GM12878 (cell line): ENCODE measurements around the gene BBS9. TPM values are rescaled to one million over a fixed set of nuclear protein-coding genes. Genes with fewer than 3 reads are reported as not detected.

Experiments used
- ATAC-seq: fragments of 200-7000 bp; cut with Tn5 transposase; 3 replicates; pipeline ENCODE4 v1.9.1; 2020; ENCODE audit warnings: mild to moderate bottlenecking, moderate library complexity
- BruUV-seq: library from RNA; stranded (reverse); fragments of 400-500 nt; replicated peaks from 2 replicates; lab custom pipeline; 2021; lab: Mats Ljungman, UMichigan
- CTCF ChIA-PET: fragments of 300-600 bp; sonication (Branson Sonifier 250); formaldehyde crosslinking; extraction: SDS; loops from one replicate; lab custom pipeline; 2021; ENCODE audit warnings: inconsistent platforms; lab: Yijun Ruan, JAX
- POLR2A ChIA-PET: fragments of 350-600 bp; formaldehyde crosslinking; extraction: SDS; loops from one replicate; lab custom pipeline; 2021; ENCODE audit warnings: inconsistent platforms; lab: Charles Lee
- RAD21 ChIA-PET: fragments of 300-600 bp; sonication (Branson Sonifier 250); formaldehyde crosslinking; loops from one replicate; lab custom pipeline; 2023; ENCODE audit warnings: antibody characterized with exemption; ENCODE audit not compliant: unreplicated experiment; lab: Charles Lee
- SMC1A ChIA-PET: fragments of 300-600 bp; sonication (Branson Sonifier 250); formaldehyde crosslinking; loops from one replicate; lab custom pipeline; 2023; ENCODE audit not compliant: unreplicated experiment, uncharacterized antibody; lab: Charles Lee
- DNase-seq: peaks from one replicate; pipeline ENCODE4 v3.0.0-alpha.2; 2011; ENCODE audit warnings: low read depth, low spot score
- FAIRE-seq: peaks from 3 replicates; lab custom pipeline; 2011; peaks lifted over from hg19 to GRCh38; lab: Jason Lieb, UNC
- H2AFZ ChIP-seq: 2 replicates; pipeline ENCODE4 v1.6.0; 2011; ENCODE audit warnings: low read depth, low read length, control low read depth; ENCODE audit not compliant: control insufficient read depth
- H3K27ac ChIP-seq: 2 replicates; pipeline ENCODE4 v1.5.1; 2011; ENCODE audit warnings: control low read depth; ENCODE audit not compliant: control insufficient read depth, insufficient read depth
- H3K27me3 ChIP-seq, 2 experiments: replicated peaks in 1 of 2; 2 replicates each; pipeline versions ENCODE4 v1.6.0 to v1.6.1; 2011; ENCODE audit warnings: low read length in 1 of 2; ENCODE audit not compliant: control insufficient read depth in 2 of 2, insufficient read depth in 2 of 2
- H3K36me3 ChIP-seq, 2 experiments: 2 replicates each; pipeline ENCODE4 v1.5.1; 2011; ENCODE audit warnings: low read length in 1 of 2; ENCODE audit not compliant: control insufficient read depth in 2 of 2, insufficient read depth in 2 of 2
- H3K4me1 ChIP-seq: 2 replicates; pipeline ENCODE4 v1.6.1; 2011; ENCODE audit warnings: mild to moderate bottlenecking, low read length, moderate library complexity, mixed read lengths; ENCODE audit not compliant: control insufficient read depth, insufficient read depth
- H3K4me2 ChIP-seq: 2 replicates; pipeline ENCODE4 v1.6.0; 2011; ENCODE audit warnings: control low read depth; ENCODE audit not compliant: control insufficient read depth, insufficient read depth
- H3K4me3 ChIP-seq: fragments of 200-600 bp; sonication (generic); 2 replicates; pipeline ENCODE4 v1.5.1; 2016
- H3K79me2 ChIP-seq: 2 replicates; pipeline ENCODE4 v1.6.0; 2011; ENCODE audit warnings: low read length; ENCODE audit not compliant: control insufficient read depth, insufficient read depth
- H3K9ac ChIP-seq: 2 replicates; pipeline ENCODE4 v1.8.0; 2011; ENCODE audit warnings: low read length, control low read depth, mixed read lengths; ENCODE audit not compliant: control insufficient read depth, insufficient read depth
- H3K9me3 ChIP-seq: replicated peaks from 3 replicates; pipeline ENCODE4 v1.5.1; 2011; ENCODE audit warnings: mild to moderate bottlenecking, low read length; ENCODE audit not compliant: control insufficient read depth, insufficient read depth
- H4K20me1 ChIP-seq: 2 replicates; pipeline ENCODE4 v1.6.0; 2011; ENCODE audit not compliant: control insufficient read depth, insufficient read depth
- ATF3 ChIP-seq: IDR thresholded peaks from 2 replicates; pipeline ENCODE4 v1.6.1; 2011; ENCODE audit warnings: low read depth, mild to moderate bottlenecking, low read length, moderate library complexity, borderline replicate concordance; ENCODE audit errors: extremely low read depth
- BACH1 ChIP-seq: fragments of 450-650 bp; IDR thresholded peaks from 2 replicates; pipeline ENCODE4 v1.6.1; 2017; ENCODE audit warnings: mild to moderate bottlenecking, borderline replicate concordance
- CBFB ChIP-seq: IDR thresholded peaks from 2 replicates; pipeline ENCODE4 v1.6.1; 2016; ENCODE audit warnings: antibody characterized with exemption, low read depth
- EZH2 ChIP-seq: IDR thresholded peaks from 2 replicates; pipeline ENCODE4 v1.6.1; 2012; ENCODE audit warnings: low read depth, mild to moderate bottlenecking, control low read depth, inconsistent platforms, low read length, borderline replicate concordance; ENCODE audit not compliant: control insufficient read depth
- HDGF ChIP-seq: fragments of 450-650 bp; IDR thresholded peaks from 2 replicates; pipeline ENCODE4 v1.6.1; 2016; ENCODE audit warnings: antibody characterized with exemption
- LARP7 ChIP-seq: fragments of 450-650 bp; IDR thresholded peaks from 2 replicates; pipeline ENCODE4 v1.6.1; 2017; ENCODE audit warnings: mild to moderate bottlenecking
- NRF1 ChIP-seq: conservative IDR thresholded peaks from 2 replicates; pipeline ENCODE4 v1.6.1; 2011; ENCODE audit warnings: mild to moderate bottlenecking, low read depth, low read length, improper control_type of control experiment
- PAX5 ChIP-seq: IDR thresholded peaks from 2 replicates; pipeline ENCODE4 v1.6.1; 2011; ENCODE audit warnings: low read depth, low read length, borderline replicate concordance
- POU2F2 ChIP-seq: IDR thresholded peaks from 3 replicates; pipeline ENCODE4 v1.6.1; 2011; ENCODE audit warnings: low read depth, mild to moderate bottlenecking, low read length, borderline replicate concordance
- RELA ChIP-seq: fragments of 450-650 bp; IDR thresholded peaks from 2 replicates; pipeline ENCODE4 v1.8.0; 2014; ENCODE audit warnings: borderline replicate concordance; ENCODE audit not compliant: partially characterized antibody
- SREBF1 ChIP-seq: IDR thresholded peaks from 2 replicates; pipeline ENCODE4 v1.6.1; 2012; ENCODE audit warnings: mild to moderate bottlenecking, low read length
- ZBTB4 ChIP-seq: fragments of 450-650 bp; formaldehyde crosslinking; IDR thresholded peaks from 2 replicates; pipeline ENCODE4 v1.4.0; 2022; ENCODE audit warnings: mild to moderate bottlenecking, moderate library complexity
- ZNF592 ChIP-seq: fragments of 450-650 bp; IDR thresholded peaks from 2 replicates; pipeline ENCODE4 v1.6.1; 2017; ENCODE audit warnings: mild to moderate bottlenecking, moderate library complexity
- WGBS: methylation state at CpG from one replicate; pipeline ENCODE4 v1.1.6; 2016; ENCODE audit warnings: low lambda C conversion rate; ENCODE audit not compliant: insufficient replicate concordance, insufficient coverage; ENCODE audit errors: missing lambda C conversion rate; 5-methylcytosine and 5-hydroxymethylcytosine counted together
- in situ Hi-C: fragments of 300-500 bp; cut with MboI; formaldehyde crosslinking; loops from 9 replicates; pipeline ENCODE4 v1.14.3; 2018; ENCODE audit warnings: mixed read lengths
- intact Hi-C: fragments of 100-400 bp; cut with micrococcal nuclease; formaldehyde crosslinking; loops from one replicate; pipeline ENCODE4 v1.14.2; 2022; ENCODE audit not compliant: unreplicated experiment
- polyA plus RNA-seq, 11 experiments: library from polyadenylated mRNA; depleted of rRNA in 4 of 11; unstranded in 6 of 11; stranded (reverse) in 5 of 11; fragments of >200 nt; fragmentation: Nextera tagmentation in 4 of 11; fragmentation: Illumina TruSeq in 1 of 11; extraction: Ambion mirVana in 4 of 11; extraction: Trizol in 1 of 11; gene quantifications; 1 replicate in 1 of 11; 2 replicates in 10 of 11; pipeline versions ENCODE4 v1.2.1 to v1.2.3, GENCODE V29; 2011 to 2016; ENCODE audit warnings: inconsistent platforms in 2 of 11, missing spikeins in 2 of 11, low read depth in 1 of 11
- total RNA-seq, 4 experiments: library from RNA; depleted of rRNA in 3 of 4; stranded (reverse); fragments of >200 nt in 3 of 4; fragmentation: Illumina TruSeq in 1 of 4; extraction: Trizol in 1 of 4; gene quantifications; 2 replicates each; pipeline versions ENCODE4 v1.2.1 to v1.2.3, GENCODE V29; 2013 to 2021

The BBS9 gene
- total and polyA plus RNA-seq, 10 of the 15 experiments (the other 5 are each of a cell fraction or from before 2014, with no cell fraction given) = 1.2 to 5.6 (median 2.3) TPM

GRCh38 chr7:33152087-33152486 lies 22.7 kb downstream of the BBS9 start:
- no peak for FAIRE-seq
- Histone ChIP-seq H3K79me2 (no peaks in the 10 kb centered on the region), H3K4me3 (no peak overlapping the region), H3K4me1 (no peaks in the 10 kb centered on the region), H3K9me3 (no peaks in the 10 kb centered on the region), H3K9ac (no peak overlapping the region), H3K27me3 (no peaks in the 10 kb centered on the region), H3K4me2 (no peak overlapping the region), H3K27ac (no peak overlapping the region), H2AFZ (no peak overlapping the region), H4K20me1 (no peaks in the 10 kb centered on the region), H3K36me3 (no peaks in the 10 kb centered on the region)
- SMC1A ChIA-PET = interaction anchor here (0.6 to 1.1 kb wide), 2 partner anchors 19 to 20 kb away, joined by 3 to 4 read pairs; no protein-coding TSS in a partner anchor
- 69% methylated on average over 3 of the region's 3 CpGs for WGBS
- intact Hi-C loops = no loop called here
- BruUV-seq = no TSS peak
- RAD21 ChIA-PET = no interaction called here
- CTCF ChIA-PET = interaction anchor here (1.1 kb wide), 1 partner anchor 9 kb away, joined by 3 read pairs; no protein-coding TSS in a partner anchor
- TF ChIP-seq LARP7 (no peak), CBFB (no peak), BACH1 (no peak), NRF1 (no peak), RELA (no peak), HDGF (no peak), PAX5 (no peak), POU2F2 (no peak), EZH2 (no peak), SREBF1 (no peak), ZBTB4 (no peak), ZNF592 (no peak), ATF3 (no peak)
- ATAC-seq = no peak
- DNase-seq = no peak
- POLR2A ChIA-PET = interaction anchor here (0.6 kb wide), 1 partner anchor 110 kb away, joined by 3 read pairs; no protein-coding TSS in a partner anchor
- in situ Hi-C loops = no loop called here
